GM18870 (cell line): ENCODE data around the gene PTPRD.
A peak's percentile ranks its signal among the peaks of the same experiment; 100 is the strongest.
"Not testable (repeated sequence)": the region's sequence is repeated elsewhere in the genome, so short reads cannot be mapped to it uniquely, and the experiment has no call there.

Experiments
- ATAC-seq: cut with Tn5 transposase; IDR thresholded peaks from one replicate; pipeline ENCODE4 v1.9.1; 2021; ENCODE audit warnings: moderate library complexity; ENCODE audit not compliant: unreplicated experiment

Gene PTPRD

GRCh38 chr9:9998491-9999287, 614.1 kb downstream of the PTPRD start:
- peak; percentile 54 for ATAC-seq

GRCh38 chr9:9997585-9997984, 615.2 kb downstream of the PTPRD start:
- no peak for ATAC-seq

DNA sequence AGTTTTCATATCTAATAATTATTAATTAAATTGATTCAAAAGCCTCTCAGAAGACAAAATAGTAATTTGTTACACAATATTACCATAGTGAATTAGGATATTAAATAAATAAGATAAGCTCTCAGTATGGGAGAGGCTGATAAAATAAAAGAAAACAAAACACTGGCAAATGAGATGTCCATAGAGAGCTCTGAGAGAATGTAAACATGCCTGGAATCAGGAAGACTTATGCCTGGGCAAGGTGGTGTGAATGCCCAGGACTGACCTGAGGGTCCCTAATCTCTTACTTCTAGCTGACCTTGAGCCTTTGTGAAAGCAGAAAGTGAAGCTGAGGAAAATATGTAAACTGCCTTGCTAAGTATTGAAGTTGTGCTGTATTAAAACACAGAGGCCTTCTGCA, 616.5 kb downstream of the PTPRD start:
- ATAC-seq, result no peak

DNA sequence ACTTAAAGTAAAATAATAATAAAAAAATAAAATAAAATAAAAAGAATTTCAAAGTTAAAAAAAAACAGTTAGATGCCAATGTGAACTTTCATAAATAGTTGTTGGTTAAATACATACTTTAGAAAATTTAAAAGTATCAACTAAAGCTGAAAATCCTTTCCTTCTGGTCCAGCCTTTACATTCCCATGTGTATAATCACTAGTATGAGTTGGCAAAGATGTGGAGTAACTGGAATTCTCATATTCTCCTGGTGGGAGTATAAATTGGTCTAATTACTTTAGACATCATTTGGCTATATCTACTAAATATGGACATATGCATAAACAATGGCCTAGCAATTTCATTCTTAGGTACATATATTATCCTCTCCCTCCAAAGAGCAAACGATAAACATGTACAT, 619.9 kb downstream of the PTPRD start:
- no peak for ATAC-seq

DNA sequence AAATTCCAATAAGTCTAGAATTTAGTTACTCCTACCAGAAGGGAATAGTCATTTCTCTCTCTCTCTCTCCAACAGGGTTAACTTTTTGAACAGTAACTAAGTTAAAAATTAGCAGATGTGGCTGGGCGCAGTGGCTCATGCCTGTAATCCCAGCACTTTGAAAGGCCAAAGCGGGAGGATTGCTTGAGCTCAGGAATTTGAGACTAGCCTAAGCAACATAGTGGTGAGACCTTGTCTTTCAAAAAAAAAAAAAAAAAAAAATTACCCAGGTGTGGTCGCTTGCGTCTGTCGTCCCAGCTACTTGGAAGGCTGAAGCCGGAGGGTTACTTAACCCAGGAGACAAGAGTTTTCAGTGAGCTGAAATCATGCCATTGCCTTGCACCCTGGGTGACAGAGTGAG, 639.7 kb downstream of the PTPRD start:
- no peak for ATAC-seq

DNA sequence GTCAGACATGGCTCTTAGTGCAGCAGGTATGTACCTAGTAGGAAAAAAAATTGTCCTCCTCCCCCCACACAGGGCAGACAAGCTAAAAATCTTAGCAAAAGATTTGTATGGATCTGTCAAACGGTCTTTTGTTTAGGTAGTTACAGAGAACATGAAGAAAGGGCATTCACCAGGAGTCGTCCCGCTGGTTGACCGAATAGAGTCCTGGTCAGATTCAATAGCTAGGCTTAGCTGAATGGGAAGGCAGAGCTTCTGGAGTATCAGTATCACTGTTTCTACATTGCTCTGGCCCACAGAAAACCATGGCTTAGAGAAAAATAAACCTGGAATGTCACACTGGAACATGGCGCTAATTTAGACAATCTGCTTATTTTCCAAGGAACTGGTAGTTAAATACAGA, 642.3 kb downstream of the PTPRD start:
- no peak for ATAC-seq

- no peak for ATAC-seq
Measured at GRCh38 chr9:9963841-9964240, 649.0 kb downstream of the PTPRD start.

DNA sequence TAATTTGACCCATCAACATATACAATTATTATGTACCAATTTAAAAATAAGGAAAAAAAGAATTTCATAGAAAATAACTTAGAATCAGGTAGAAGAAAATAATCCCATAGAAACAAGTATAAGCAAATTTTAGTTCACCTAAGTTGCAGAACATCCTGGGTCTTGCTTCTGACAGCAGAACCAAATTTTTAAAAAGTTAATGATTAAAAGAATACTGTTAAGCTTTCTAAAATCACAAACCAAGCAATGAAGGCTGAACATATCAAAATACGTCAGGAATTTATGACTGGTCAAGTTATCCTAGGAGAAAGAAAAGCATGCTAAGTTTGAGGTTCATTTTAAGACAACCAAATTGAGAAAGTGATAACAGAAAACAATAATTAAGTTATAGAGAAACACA, 650.9 kb downstream of the PTPRD start:
- no peak for ATAC-seq

- no peak for ATAC-seq
Measured at GRCh38 chr9:9961487-9961886, 651.3 kb downstream of the PTPRD start.

DNA sequence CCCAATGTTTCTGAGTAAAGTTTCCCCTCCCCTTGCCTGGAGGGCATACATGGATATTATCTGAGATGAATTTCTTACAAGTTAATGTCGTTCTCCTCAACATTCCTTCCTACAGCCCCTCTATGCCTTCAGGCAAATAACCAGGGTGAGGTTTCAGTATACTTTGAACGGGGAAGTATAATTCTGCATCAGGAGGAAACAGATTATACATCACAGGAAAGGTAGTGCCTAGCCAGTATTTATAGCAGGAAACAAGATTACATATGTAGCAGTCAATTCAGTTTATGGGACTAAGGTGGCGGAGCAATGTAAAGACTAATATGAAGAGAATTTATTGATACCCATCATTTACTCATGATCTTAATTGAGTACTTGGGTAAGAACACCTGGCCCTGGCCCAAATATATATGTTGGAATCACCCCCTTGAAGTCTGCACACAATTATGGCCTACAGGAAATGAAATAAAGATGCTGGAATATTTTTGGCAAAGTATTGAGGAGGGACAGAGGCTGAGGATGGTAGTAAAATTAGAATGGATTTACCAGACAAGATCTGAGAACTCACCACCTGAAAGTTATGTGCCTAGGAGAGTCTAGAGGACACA, 661.1 kb downstream of the PTPRD start:
- ATAC-seq, result no peak

GRCh38 chr9:9950813-9951212, 662.0 kb downstream of the PTPRD start:
- no peak for ATAC-seq

DNA sequence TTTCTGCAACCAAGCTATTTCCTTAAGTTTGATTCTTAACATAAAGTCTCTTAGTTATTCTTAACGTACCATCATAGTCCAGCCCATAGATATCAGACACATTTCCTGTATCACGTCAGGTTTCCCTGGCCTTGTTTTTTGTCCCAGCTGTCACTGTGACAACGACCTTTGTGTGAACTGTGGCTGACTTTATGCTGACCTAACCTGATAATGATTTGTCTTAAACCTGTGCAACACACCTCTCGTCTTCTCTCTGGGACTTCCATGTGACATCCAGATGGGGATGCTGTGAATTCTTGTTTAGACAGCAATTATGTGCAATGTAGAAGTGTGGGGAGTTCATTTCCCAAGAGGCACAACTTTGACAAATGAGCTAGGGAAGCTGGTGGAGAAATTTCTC, 662.8 kb downstream of the PTPRD start:
- no peak for ATAC-seq

GRCh38 chr9:9949368-9949767, 663.4 kb downstream of the PTPRD start:
- no peak for ATAC-seq

DNA sequence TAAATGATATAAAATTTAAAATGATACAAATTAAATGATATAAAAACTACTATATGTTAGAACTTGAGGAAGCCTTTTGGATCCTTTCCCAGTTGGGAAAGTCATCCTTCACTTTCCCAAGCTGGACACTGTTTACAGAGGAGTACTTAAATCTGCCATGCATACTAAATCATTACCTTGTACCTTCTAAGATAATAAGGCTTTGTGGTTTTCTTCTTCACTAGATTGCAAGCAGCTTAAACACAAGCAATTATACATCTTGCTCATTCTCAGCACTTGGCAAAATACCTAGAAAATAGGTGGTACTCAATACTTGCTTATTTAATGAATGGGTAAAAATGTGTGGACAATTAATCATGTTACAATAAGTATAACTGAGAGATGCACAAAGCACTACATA, 666.8 kb downstream of the PTPRD start:
- ATAC-seq, result no peak

DNA sequence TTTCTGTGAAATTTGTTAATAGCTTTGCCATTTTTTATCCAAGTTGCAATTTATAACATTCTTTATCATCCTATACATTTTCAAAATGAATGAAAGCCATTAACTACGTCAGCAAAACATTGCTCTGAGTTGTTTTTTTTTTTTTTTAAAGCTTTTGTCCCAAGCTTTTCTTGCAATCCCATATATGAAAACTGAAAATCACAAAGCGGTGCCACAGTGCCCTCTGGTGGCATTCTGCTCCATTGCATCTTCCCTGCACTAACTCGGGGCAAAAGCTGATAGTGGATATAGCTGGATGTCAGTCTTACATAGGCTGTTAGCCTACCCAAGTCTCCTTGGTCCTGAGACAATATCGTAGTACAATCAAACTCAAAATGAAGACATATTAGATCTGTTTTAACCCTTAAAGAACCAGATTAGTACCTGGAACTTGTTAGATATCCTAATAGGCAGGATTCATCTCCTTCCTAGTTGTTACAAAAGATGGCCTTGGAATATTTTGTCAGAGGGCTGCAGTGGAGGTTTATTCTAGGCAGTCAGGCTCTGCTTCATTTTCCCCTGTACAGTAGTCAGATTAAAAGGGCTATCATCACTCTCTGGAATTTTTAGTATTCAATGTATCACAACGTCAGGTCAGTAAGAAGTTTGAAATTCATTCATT, 669.9 kb downstream of the PTPRD start:
- peak; percentile 66 for ATAC-seq

DNA sequence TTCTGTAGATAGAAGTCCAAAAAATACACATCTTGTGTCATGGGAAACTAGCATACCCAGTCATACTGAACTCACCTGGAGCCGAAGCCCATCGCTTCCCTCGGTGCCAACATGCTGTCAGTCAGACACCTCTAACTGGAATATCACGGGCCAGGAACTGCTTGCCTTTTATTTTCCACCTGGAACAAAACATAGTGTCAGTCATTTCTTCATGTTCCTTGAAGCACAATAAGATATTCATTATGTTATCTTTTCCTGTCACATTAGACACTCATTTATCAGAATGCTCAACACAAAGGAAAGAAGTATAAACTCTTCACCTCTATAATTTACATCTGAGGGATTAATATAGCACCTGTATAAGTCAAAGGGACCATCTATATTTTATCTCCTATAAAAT, 674.4 kb downstream of the PTPRD start:
- ATAC-seq, result no peak

DNA sequence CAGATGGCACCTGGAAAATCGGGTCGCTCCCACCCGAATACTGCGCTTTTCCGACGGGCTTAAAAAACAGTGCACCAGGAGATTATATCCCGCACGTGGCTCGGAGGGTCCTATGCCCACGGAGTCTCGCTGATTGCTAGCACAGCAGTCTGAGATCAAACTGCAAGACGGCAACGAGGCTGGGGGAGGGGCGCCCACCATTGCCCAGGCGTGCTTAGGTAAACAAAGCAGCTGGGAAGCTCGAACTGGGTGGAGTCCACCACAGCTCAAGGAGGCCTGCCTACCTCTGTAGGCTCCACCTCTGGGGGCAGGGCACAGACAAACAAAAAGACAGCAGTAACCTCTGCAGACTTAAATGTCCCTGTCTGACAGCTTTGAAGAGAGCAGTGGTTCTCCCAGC, 681.3 kb downstream of the PTPRD start:
- ATAC-seq, result not testable (repeated sequence)

DNA sequence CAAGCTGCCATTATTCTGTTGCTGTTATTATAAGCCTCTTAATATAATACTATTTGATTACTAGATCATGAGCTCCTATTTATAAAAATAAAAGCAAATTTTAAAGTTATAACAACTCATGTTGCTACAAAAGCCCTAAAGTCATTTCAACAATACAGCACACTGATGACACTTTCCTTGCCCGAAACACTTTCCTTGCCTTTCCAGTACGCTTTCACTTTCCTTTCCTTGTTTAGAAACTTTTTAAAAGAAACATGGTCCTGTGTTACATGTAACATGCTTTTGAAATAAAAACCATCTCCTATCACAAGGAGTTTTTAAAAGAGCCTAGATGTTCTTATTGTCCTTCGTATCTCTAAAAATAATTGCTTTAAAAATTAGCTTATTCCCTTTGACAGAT, 688.4 kb downstream of the PTPRD start:
- ATAC-seq, result peak; percentile 82

GRCh38 chr9:9921805-9922204, 691.0 kb downstream of the PTPRD start:
- no peak for ATAC-seq

- no peak for ATAC-seq
Measured at GRCh38 chr9:9920425-9921060, 692.3 kb downstream of the PTPRD start.

DNA sequence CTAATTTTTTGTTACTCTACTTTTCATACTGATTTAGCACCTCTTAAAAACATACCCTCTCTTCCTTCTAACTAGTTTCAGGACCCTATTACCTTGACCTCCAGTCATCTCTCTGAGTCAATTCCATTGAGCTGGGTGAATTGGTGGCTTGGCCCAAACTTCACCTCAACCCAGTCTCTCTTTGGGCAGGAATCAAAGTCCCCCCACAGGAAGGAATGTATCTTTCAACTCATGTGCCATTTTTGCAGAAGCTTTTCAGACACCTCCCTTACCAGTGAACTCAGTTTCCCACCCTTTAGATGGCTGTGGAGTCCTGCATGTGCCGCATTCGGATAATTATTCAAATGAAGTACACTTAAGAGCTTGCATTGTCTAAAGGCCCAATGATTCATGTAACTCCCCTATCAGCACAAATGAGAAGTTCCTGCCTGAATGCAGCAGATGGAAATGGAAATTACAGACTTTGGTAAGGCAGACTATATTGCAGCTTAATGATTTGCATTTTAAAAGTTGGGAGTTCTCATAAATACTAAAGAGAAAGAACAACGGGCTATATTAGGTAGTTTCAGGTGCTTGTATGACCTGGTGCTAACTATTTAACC, 693.5 kb downstream of the PTPRD start:
- ATAC-seq, result no peak
